K562 (cell line): ENCODE data around the gene IKZF4. TPM values are rescaled to one million over a fixed set of nuclear protein-coding genes. Genes with fewer than 3 reads are reported as not detected.

Source experiments
- BRD4 ChIP-seq: fragments of 200-600 bp; sonication (generic); IDR thresholded peaks from 2 replicates; pipeline ENCODE4 v1.6.1; 2017; ENCODE audit warnings: inconsistent platforms
- HDAC8 ChIP-seq: fragments of 450-650 bp; IDR thresholded peaks from 2 replicates; pipeline ENCODE4 v1.6.1; 2016; ENCODE audit warnings: mild to moderate bottlenecking, missing genetic modification characterization, moderate library complexity, missing compliant biosample characterization
- HNRNPK ChIP-seq: fragments of 200-400 bp; formaldehyde crosslinking; IDR thresholded peaks from one replicate; pipeline ENCODE4 v1.6.1; 2018; ENCODE audit warnings: mild to moderate bottlenecking, low read depth, low read length; ENCODE audit not compliant: poor library complexity, severe bottlenecking
- NFXL1 ChIP-seq: fragments of 450-650 bp; formaldehyde crosslinking; IDR thresholded peaks from 2 replicates; pipeline ENCODE4 v1.4.0; 2021; ENCODE audit warnings: mild to moderate bottlenecking
- RUNX1 ChIP-seq: sonication (generic); IDR thresholded peaks from 2 replicates; pipeline ENCODE4 v1.6.1; 2016; ENCODE audit warnings: antibody characterized with exemption, low read depth
- SRF ChIP-seq, 2 experiments: fragments of 250-450, 450-650 bp in 1 of 2; sonication (Bioruptor Pico) in 1 of 2; sonication (generic) in 1 of 2; formaldehyde crosslinking; IDR thresholded peaks; 2 replicates each; pipeline versions ENCODE4 v1.5.0 to v1.5.1; 2020 to 2022; ENCODE audit warnings: mild to moderate bottlenecking in 1 of 2, missing genetic modification reagents in 1 of 2
- ZBTB17 ChIP-seq: fragments of 450-650 bp; formaldehyde crosslinking; IDR thresholded peaks from 2 replicates; pipeline ENCODE4 v1.4.0; 2020; ENCODE audit warnings: mild to moderate bottlenecking
- ZNF121 ChIP-seq: sonication (generic); formaldehyde crosslinking; conservative IDR thresholded peaks from 2 replicates; pipeline ENCODE4 v1.8.0; 2022; ENCODE audit warnings: missing genetic modification reagents
- polyA plus RNA-seq, 8 experiments: library from polyadenylated mRNA; depleted of rRNA in 4 of 8; stranded (reverse) in 5 of 8; unstranded in 3 of 8; fragments of >200 nt; fragmentation: Nextera tagmentation in 2 of 8; fragmentation: Illumina TruSeq in 1 of 8; extraction: Ambion mirVana in 2 of 8; extraction: Trizol in 1 of 8; gene quantifications; 2 replicates each; pipeline versions ENCODE4 v1.2.1 to v1.2.3, GENCODE V29; 2011 to 2014; ENCODE audit warnings: inconsistent platforms in 1 of 8, missing spikeins in 1 of 8
- total RNA-seq, 7 experiments: library from RNA; depleted of rRNA in 6 of 7; stranded (reverse); fragments of >200 nt in 6 of 7; fragmentation: Illumina TruSeq in 2 of 7; extraction: Trizol in 2 of 7; gene quantifications; 2 replicates each; pipeline versions ENCODE4 v1.2.1 to v1.2.3, GENCODE V29; 2011 to 2021; ENCODE audit warnings: low replicate concordance in 1 of 7
- TF ChIP-seq, protein P1 (sequence below): fragments of 250-450 bp; sonication (Bioruptor Pico); IDR thresholded peaks from 2 replicates; pipeline ENCODE4 v1.4.0; 2020
- TF ChIP-seq, protein P2 (sequence below): fragments of 450-650 bp; IDR thresholded peaks from 2 replicates; pipeline ENCODE4 v1.6.1; 2016; ENCODE audit warnings: borderline replicate concordance
- TF ChIP-seq, protein P3 (sequence below): fragments of 450-650 bp; conservative IDR thresholded peaks from 2 replicates; pipeline ENCODE4 v1.6.1; 2016; ENCODE audit warnings: missing genetic modification characterization, low read depth, mild to moderate bottlenecking, missing compliant biosample characterization, moderate library complexity
- TF ChIP-seq, protein P4 (sequence below): sonication (generic); formaldehyde crosslinking; IDR thresholded peaks from 2 replicates; pipeline ENCODE4 v1.8.0; 2022; ENCODE audit warnings: mild to moderate bottlenecking, missing genetic modification reagents
- TF ChIP-seq, protein P5 (sequence below): fragments of 250-450 bp; sonication (Bioruptor Pico); IDR thresholded peaks from 2 replicates; pipeline ENCODE4 v1.8.0; 2021; ENCODE audit warnings: moderate library complexity, mild to moderate bottlenecking, inconsistent platforms

IKZF4 gene
- total and polyA plus RNA-seq, 9 of the 15 experiments (the other 6 are each of a cell fraction or from before 2014, with no cell fraction given): 1.9 to 16.3 (median 3.6) TPM

DNA sequence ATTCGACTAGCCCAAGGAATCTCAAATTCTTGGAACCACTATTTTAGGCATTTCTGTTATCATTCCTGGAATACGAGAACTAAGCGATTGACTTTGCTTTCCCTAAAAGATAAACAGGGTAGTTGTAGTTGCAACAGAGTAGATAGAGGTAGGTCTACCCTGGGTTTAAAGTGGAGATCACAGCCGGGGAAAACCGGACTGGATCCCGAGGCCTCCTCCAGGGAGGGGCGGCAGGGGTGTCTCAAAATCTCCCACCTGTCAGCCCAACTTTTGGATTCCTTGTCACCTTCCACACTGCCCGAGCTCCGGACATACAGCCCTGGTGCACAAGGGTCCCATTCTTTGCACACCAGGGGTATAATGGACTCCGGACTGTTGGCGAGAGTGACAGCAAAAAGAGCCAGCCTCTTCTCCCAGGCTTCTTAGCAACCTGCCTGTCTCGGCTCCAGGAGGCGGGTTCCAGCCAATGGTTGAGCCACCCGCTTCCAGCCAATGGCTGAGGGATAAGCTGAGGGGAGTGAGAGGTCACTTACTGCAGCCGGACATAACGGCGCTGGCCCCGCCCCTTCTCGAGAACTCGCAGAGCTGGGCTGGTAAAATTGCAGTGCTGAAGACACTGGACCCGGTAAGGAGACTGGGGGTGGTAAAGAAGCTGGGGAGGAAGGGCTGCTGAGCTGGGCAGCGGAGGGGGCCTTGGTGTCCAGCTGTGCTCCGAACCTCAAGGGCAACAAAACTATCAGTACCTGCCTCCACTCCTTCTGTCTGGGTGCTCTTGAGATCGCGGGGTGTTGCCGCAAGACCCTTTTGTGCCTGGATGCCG, 23.9 kb upstream of the IKZF4 start, which contains the start of gene SUOX (continued):
- TF ChIP-seq, protein P1, sequence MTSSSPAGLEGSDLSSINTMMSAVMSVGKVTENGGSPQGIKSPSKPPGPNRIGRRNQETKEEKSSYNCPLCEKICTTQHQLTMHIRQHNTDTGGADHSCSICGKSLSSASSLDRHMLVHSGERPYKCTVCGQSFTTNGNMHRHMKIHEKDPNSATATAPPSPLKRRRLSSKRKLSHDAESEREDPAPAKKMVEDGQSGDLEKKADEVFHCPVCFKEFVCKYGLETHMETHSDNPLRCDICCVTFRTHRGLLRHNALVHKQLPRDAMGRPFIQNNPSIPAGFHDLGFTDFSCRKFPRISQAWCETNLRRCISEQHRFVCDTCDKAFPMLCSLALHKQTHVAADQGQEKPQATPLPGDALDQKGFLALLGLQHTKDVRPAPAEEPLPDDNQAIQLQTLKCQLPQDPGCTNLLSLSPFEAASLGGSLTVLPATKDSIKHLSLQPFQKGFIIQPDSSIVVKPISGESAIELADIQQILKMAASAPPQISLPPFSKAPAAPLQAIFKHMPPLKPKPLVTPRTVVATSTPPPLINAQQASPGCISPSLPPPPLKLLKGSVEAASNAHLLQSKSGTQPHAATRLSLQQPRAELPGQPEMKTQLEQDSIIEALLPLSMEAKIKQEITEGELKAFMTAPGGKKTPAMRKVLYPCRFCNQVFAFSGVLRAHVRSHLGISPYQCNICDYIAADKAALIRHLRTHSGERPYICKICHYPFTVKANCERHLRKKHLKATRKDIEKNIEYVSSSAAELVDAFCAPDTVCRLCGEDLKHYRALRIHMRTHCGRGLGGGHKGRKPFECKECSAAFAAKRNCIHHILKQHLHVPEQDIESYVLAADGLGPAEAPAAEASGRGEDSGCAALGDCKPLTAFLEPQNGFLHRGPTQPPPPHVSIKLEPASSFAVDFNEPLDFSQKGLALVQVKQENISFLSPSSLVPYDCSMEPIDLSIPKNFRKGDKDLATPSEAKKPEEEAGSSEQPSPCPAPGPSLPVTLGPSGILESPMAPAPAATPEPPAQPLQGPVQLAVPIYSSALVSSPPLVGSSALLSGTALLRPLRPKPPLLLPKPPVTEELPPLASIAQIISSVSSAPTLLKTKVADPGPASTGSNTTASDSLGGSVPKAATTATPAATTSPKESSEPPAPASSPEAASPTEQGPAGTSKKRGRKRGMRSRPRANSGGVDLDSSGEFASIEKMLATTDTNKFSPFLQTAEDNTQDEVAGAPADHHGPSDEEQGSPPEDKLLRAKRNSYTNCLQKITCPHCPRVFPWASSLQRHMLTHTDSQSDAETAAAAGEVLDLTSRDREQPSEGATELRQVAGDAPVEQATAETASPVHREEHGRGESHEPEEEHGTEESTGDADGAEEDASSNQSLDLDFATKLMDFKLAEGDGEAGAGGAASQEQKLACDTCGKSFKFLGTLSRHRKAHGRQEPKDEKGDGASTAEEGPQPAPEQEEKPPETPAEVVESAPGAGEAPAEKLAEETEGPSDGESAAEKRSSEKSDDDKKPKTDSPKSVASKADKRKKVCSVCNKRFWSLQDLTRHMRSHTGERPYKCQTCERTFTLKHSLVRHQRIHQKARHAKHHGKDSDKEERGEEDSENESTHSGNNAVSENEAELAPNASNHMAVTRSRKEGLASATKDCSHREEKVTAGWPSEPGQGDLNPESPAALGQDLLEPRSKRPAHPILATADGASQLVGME: no peak
- TF ChIP-seq ZBTB17 (CRISPR knock-in tag) (peak; percentile 39; the same call in 1 of the 2 replicates), BRD4 (no peak), HDAC8 (tag) (no peak), SRF (CRISPR knock-in tag; IDR thresholded peaks at IDR 0.05) (no peak), NFXL1 (CRISPR knock-in tag) (peak; percentile 67; the same call in 1 of the 2 replicates), RUNX1 (no peak), ZNF121 (CRISPR knock-in tag) (no peak), HNRNPK (no peak)
- TF ChIP-seq, protein P2, sequence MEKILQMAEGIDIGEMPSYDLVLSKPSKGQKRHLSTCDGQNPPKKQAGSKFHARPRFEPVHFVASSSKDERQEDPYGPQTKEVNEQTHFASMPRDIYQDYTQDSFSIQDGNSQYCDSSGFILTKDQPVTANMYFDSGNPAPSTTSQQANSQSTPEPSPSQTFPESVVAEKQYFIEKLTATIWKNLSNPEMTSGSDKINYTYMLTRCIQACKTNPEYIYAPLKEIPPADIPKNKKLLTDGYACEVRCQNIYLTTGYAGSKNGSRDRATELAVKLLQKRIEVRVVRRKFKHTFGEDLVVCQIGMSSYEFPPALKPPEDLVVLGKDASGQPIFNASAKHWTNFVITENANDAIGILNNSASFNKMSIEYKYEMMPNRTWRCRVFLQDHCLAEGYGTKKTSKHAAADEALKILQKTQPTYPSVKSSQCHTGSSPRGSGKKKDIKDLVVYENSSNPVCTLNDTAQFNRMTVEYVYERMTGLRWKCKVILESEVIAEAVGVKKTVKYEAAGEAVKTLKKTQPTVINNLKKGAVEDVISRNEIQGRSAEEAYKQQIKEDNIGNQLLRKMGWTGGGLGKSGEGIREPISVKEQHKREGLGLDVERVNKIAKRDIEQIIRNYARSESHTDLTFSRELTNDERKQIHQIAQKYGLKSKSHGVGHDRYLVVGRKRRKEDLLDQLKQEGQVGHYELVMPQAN: no peak
- TF ChIP-seq, protein P3, sequence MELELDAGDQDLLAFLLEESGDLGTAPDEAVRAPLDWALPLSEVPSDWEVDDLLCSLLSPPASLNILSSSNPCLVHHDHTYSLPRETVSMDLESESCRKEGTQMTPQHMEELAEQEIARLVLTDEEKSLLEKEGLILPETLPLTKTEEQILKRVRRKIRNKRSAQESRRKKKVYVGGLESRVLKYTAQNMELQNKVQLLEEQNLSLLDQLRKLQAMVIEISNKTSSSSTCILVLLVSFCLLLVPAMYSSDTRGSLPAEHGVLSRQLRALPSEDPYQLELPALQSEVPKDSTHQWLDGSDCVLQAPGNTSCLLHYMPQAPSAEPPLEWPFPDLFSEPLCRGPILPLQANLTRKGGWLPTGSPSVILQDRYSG: no peak
- TF ChIP-seq, protein P4, sequence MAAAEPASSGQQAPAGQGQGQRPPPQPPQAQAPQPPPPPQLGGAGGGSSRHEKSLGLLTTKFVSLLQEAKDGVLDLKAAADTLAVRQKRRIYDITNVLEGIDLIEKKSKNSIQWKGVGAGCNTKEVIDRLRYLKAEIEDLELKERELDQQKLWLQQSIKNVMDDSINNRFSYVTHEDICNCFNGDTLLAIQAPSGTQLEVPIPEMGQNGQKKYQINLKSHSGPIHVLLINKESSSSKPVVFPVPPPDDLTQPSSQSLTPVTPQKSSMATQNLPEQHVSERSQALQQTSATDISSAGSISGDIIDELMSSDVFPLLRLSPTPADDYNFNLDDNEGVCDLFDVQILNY (CRISPR knock-in tag): no peak
- TF ChIP-seq, protein P5, sequence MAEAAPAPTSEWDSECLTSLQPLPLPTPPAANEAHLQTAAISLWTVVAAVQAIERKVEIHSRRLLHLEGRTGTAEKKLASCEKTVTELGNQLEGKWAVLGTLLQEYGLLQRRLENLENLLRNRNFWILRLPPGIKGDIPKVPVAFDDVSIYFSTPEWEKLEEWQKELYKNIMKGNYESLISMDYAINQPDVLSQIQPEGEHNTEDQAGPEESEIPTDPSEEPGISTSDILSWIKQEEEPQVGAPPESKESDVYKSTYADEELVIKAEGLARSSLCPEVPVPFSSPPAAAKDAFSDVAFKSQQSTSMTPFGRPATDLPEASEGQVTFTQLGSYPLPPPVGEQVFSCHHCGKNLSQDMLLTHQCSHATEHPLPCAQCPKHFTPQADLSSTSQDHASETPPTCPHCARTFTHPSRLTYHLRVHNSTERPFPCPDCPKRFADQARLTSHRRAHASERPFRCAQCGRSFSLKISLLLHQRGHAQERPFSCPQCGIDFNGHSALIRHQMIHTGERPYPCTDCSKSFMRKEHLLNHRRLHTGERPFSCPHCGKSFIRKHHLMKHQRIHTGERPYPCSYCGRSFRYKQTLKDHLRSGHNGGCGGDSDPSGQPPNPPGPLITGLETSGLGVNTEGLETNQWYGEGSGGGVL (CRISPR knock-in tag): no peak
